ENCODE data around the gene PSORS1C2.

PSORS1C2 gene

GRCh38 chr6:31090973-31091364 is 47.9 kb downstream of the PSORS1C2 start:
- TF ChIP-seq, protein P1, sequence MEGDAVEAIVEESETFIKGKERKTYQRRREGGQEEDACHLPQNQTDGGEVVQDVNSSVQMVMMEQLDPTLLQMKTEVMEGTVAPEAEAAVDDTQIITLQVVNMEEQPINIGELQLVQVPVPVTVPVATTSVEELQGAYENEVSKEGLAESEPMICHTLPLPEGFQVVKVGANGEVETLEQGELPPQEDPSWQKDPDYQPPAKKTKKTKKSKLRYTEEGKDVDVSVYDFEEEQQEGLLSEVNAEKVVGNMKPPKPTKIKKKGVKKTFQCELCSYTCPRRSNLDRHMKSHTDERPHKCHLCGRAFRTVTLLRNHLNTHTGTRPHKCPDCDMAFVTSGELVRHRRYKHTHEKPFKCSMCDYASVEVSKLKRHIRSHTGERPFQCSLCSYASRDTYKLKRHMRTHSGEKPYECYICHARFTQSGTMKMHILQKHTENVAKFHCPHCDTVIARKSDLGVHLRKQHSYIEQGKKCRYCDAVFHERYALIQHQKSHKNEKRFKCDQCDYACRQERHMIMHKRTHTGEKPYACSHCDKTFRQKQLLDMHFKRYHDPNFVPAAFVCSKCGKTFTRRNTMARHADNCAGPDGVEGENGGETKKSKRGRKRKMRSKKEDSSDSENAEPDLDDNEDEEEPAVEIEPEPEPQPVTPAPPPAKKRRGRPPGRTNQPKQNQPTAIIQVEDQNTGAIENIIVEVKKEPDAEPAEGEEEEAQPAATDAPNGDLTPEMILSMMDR (conservative IDR thresholded peaks at IDR 0.05): no peak

DNA sequence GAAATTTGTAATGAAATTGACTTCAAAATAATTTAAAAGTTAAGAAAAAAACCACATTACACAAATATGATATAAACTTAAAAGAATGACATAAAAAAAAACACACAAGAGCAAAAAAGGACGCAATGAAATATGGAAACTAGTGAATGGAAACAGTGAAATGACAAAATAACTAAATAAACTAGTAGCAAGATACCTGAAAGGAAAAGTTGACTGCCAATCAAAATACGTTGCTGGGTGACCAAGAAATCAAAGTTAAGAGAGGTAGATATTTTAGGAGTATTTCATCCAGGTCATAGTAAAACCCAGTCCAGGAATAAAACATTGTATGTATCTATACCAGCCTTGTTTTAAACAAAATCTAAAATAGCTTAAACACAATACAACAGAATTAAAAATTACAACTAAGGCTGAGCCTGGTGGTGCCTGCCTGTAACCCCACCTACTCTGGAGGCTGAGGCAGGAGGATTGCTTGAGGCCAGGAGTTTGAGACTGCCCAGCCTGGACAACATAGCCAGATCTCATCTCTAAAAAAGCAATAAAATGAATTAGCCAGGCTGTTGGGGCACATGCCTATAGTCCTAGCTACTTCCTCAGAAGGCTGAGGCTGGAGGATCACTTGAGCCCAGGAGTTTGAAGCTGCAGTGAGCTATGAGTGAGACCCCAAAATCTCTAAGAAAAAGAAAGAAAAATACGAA is 48.4 kb downstream of the PSORS1C2 start:
- TF ChIP-seq, protein P1 (conservative IDR thresholded peaks at IDR 0.05): no peak
- no peak overlapping the region for H3K27ac ChIP-seq

More at GRCh38 chr6:31090973-31091364, 47.9 kb downstream of the PSORS1C2 start:
- no peak overlapping the region for H3K27ac ChIP-seq

Measured in VCaP (cell line).